ENCODE results near the gene MAPKAP1. TPM values are rescaled to one million over a fixed set of nuclear protein-coding genes. Genes with fewer than 3 reads are reported as not detected.
A peak's percentile ranks its signal among the peaks of the same experiment; 100 is the strongest.

Gene MAPKAP1
- total RNA-seq, 1 donor from 2014 or later: 81.9 TPM

- FAIRE-seq (no peak), DNase-seq (ENCODE audit: low read depth) (no peak)
- Histone ChIP-seq H3K4me3 (ENCODE audit: low read depth, low read length) (no peak overlapping the region), H3K36me3 (ENCODE audit: control insufficient read depth, insufficient read depth, low read length) (no peaks in the 10 kb centered on the region), H3K27me3 (ENCODE audit: control insufficient read depth, insufficient read depth, low read length) (no peaks in the 10 kb centered on the region)
- no peak for TF ChIP-seq CTCF (IDR thresholded peaks at IDR 0.05; ENCODE audit: insufficient read depth, low read length, severe bottlenecking)
These were observed 25.9 kb downstream of the MAPKAP1 start for GRCh38 chr9:125681086-125681622.

GRCh38 chr9:125680445-125680844 lies 26.6 kb downstream of the MAPKAP1 start:
- no peak overlapping the region for H3K4me3 ChIP-seq (ENCODE audit: low read depth, low read length)
- FAIRE-seq: no peak
- H3K27me3 ChIP-seq (ENCODE audit: control insufficient read depth, insufficient read depth, low read length): no peaks in the 10 kb centered on the region
- H3K36me3 ChIP-seq (ENCODE audit: control insufficient read depth, insufficient read depth, low read length): no peaks in the 10 kb centered on the region
- DNase-seq (ENCODE audit: low read depth): no peak
- no peak for TF ChIP-seq CTCF (IDR thresholded peaks at IDR 0.05; ENCODE audit: insufficient read depth, low read length, severe bottlenecking)

GRCh38 chr9:125679597-125680189 lies 27.3 kb downstream of the MAPKAP1 start:
- TF ChIP-seq CTCF (IDR thresholded peaks at IDR 0.05; ENCODE audit: insufficient read depth, low read length, severe bottlenecking): no peak
- FAIRE-seq: no peak
- no peaks in the 10 kb centered on the region for H3K27me3 ChIP-seq (ENCODE audit: control insufficient read depth, insufficient read depth, low read length)
- no peaks in the 10 kb centered on the region for H3K36me3 ChIP-seq (ENCODE audit: control insufficient read depth, insufficient read depth, low read length)
- no peak overlapping the region for H3K4me3 ChIP-seq (ENCODE audit: low read depth, low read length)
- DNase-seq (ENCODE audit: low read depth): peak; percentile 65

- no peak overlapping the region for H3K4me3 ChIP-seq (ENCODE audit: low read depth, low read length)
- DNase-seq (ENCODE audit: low read depth) (peak; percentile 85), FAIRE-seq (no peak)
- H3K27me3 ChIP-seq (ENCODE audit: control insufficient read depth, insufficient read depth, low read length): no peaks in the 10 kb centered on the region
- H3K36me3 ChIP-seq (ENCODE audit: control insufficient read depth, insufficient read depth, low read length): no peaks in the 10 kb centered on the region
- no peak for TF ChIP-seq CTCF (IDR thresholded peaks at IDR 0.05; ENCODE audit: insufficient read depth, low read length, severe bottlenecking)
These were observed 31.7 kb downstream of the MAPKAP1 start for GRCh38 chr9:125674981-125675973.

GRCh38 chr9:125672876-125673275 lies 34.1 kb downstream of the MAPKAP1 start:
- Histone ChIP-seq H3K27me3 (ENCODE audit: control insufficient read depth, insufficient read depth, low read length) (no peaks in the 10 kb centered on the region), H3K36me3 (ENCODE audit: control insufficient read depth, insufficient read depth, low read length) (peaks cover 2% of the 10 kb centered on the region), H3K4me3 (ENCODE audit: low read depth, low read length) (no peak overlapping the region)
- DNase-seq (ENCODE audit: low read depth): no peak
- no peak for FAIRE-seq
- TF ChIP-seq CTCF (IDR thresholded peaks at IDR 0.05; ENCODE audit: insufficient read depth, low read length, severe bottlenecking): no peak
